Testis (tissue), 3 donors: ENCODE data around the gene SMG7. TPM values are rescaled to one million over a fixed set of nuclear protein-coding genes. Genes with fewer than 3 reads are reported as not detected.

Source experiments
- DNase-seq: peaks from one replicate; pipeline ENCODE4 v3.0.0-alpha.2; 2019
- H3K27ac ChIP-seq, 2 donors: fragments of 200-600 bp; sonication (generic); one replicate each; pipeline ENCODE4 v1.5.1; 2019
- H3K27me3 ChIP-seq: fragments of 200-600 bp; sonication (generic); one replicate; pipeline ENCODE4 v1.5.1; 2019
- H3K36me3 ChIP-seq: fragments of 200-600 bp; sonication (generic); one replicate; pipeline ENCODE4 v1.5.1; 2017; ENCODE audit warnings: low read depth; ENCODE audit errors: missing control alignments
- H3K4me1 ChIP-seq: fragments of 200-600 bp; sonication (generic); one replicate; pipeline ENCODE4 v1.5.1; 2019
- H3K4me3 ChIP-seq, 2 donors: fragments of 200-600 bp; sonication (generic); one replicate each; pipeline ENCODE4 v1.5.1; 2017 to 2019
- H3K9me3 ChIP-seq: fragments of 200-600 bp; sonication (generic); one replicate; pipeline ENCODE4 v1.5.1; 2017
- CTCF ChIP-seq, 3 experiments: fragments of 450-650 bp in 2 of 3; fragments of 200-600 bp in 1 of 3; sonication (generic) in 1 of 3; IDR thresholded peaks; one replicate each; pipeline ENCODE4 v1.5.1; 2016 to 2019; ENCODE audit warnings: antibody characterized with exemption in 3 of 3, mild to moderate bottlenecking in 2 of 3, moderate library complexity in 1 of 3
- POLR2A ChIP-seq: fragments of 450-650 bp; IDR thresholded peaks from one replicate; pipeline ENCODE4 v1.6.1; 2017; ENCODE audit warnings: antibody characterized with exemption, mild to moderate bottlenecking, moderate library complexity
- WGBS, 2 donors: methylation state at CpG; one replicate each; pipeline ENCODE4 v1.1.5; 2018; 5-methylcytosine and 5-hydroxymethylcytosine counted together
- intact Hi-C: fragments of 100-400 bp; cut with DNase I; formaldehyde crosslinking; loops from one replicate; pipeline ENCODE4 v1.15.1; 2023; ENCODE audit warnings: low total_unique reads
- polyA plus RNA-seq: library from polyadenylated mRNA; stranded (reverse); fragments of 350-450 nt; fragmentation: Illumina TruSeq; extraction: RNeasy Lipid Tissue Mini Kit (QIAGEN cat#74804); gene quantifications from one replicate; pipeline ENCODE4 v1.2.3, GENCODE V29; 2014; ENCODE audit warnings: low read depth, low replicate concordance; ENCODE audit not compliant: insufficient read depth
- total RNA-seq, 2 donors: library from RNA; depleted of rRNA; stranded (reverse); fragments of >200 nt; gene quantifications; one replicate each; pipeline ENCODE4 v1.2.3, GENCODE V29; 2016

The SMG7 gene
- total and polyA plus RNA-seq, 3 donors from 2014 or later: 109 to 157 (median 139) TPM

- TF ChIP-seq CTCF (IDR thresholded peaks at IDR 0.05): no peak
- H3K4me3 ChIP-seq: no peak overlapping the region
- intact Hi-C loops: no loop called here
- H3K4me1 ChIP-seq: no peaks in the 10 kb centered on the region
- no peaks in the 10 kb centered on the region for H3K27me3 ChIP-seq
- no peak for DNase-seq
- 67 to 83% methylated on average over 1 to 2 of the region's 2 CpGs for WGBS, 2 donors
- no peaks in the 10 kb centered on the region for H3K36me3 ChIP-seq
- H3K27ac ChIP-seq: no peak overlapping the region
- H3K9me3 ChIP-seq: no peaks in the 10 kb centered on the region
These were observed 106.6 kb downstream of the SMG7 start for GRCh38 chr1:183578856-183579255.

GRCh38 chr1:183580281-183580682 is 108.0 kb downstream of the SMG7 start:
- no peak for DNase-seq
- WGBS, 2 donors: 59 to 63% methylated on average over 6 to 8 of the region's 8 CpGs
- intact Hi-C loops: no loop called here
- Histone ChIP-seq H3K9me3 (no peaks in the 10 kb centered on the region), H3K4me1 (no peaks in the 10 kb centered on the region), H3K27ac (peak overlapping the region in 1 of 2 donors; percentile 14), H3K4me3 (no peak overlapping the region), H3K36me3 (no peaks in the 10 kb centered on the region), H3K27me3 (no peaks in the 10 kb centered on the region)
- TF ChIP-seq CTCF (IDR thresholded peaks at IDR 0.05) (no peak), POLR2A (no peak)

GRCh38 chr1:183582021-183582713 is 109.9 kb downstream of the SMG7 start:
- H3K36me3 ChIP-seq: no peaks in the 10 kb centered on the region
- no peak for TF ChIP-seq POLR2A
- TF ChIP-seq CTCF (IDR thresholded peaks at IDR 0.05): no peak
- H3K9me3 ChIP-seq: no peaks in the 10 kb centered on the region
- WGBS, 2 donors: 67 to 74% methylated on average over 12 of the region's 12 CpGs
- DNase-seq: no peak
- no peaks in the 10 kb centered on the region for H3K27me3 ChIP-seq
- H3K4me1 ChIP-seq: no peaks in the 10 kb centered on the region
- peak overlapping the region in 1 of 2 donors; percentile 4 for H3K4me3 ChIP-seq
- intact Hi-C loops: no loop called here
- H3K27ac ChIP-seq: no peak overlapping the region

GRCh38 chr1:183583466-183583865 is 111.2 kb downstream of the SMG7 start:
- DNase-seq: no peak
- no peak overlapping the region for H3K27ac ChIP-seq
- WGBS, 2 donors: 85 to 87% methylated on average over 6 of the region's 6 CpGs

More at GRCh38 chr1:183583466-183583865, 111.2 kb downstream of the SMG7 start:
- H3K36me3 ChIP-seq: no peaks in the 10 kb centered on the region
- no peak overlapping the region for H3K4me3 ChIP-seq
- intact Hi-C loops: no loop called here
- no peaks in the 10 kb centered on the region for H3K27me3 ChIP-seq
- no peaks in the 10 kb centered on the region for H3K9me3 ChIP-seq
- TF ChIP-seq POLR2A (no peak), CTCF (IDR thresholded peaks at IDR 0.05) (no peak)
- H3K4me1 ChIP-seq: no peaks in the 10 kb centered on the region
